K562 (cell line): ENCODE results near the gene LST1. TPM values are rescaled to one million over a fixed set of nuclear protein-coding genes. Genes with fewer than 3 reads are reported as not detected.

Experiments
- ARNT ChIP-seq, 2 experiments: fragments of 450-650 bp; IDR thresholded peaks; 2 replicates each; pipeline ENCODE4 v1.6.1; 2016; ENCODE audit warnings: mild to moderate bottlenecking in 1 of 2
- CTCF ChIP-seq, 3 experiments: IDR thresholded peaks in 2 of 3; conservative IDR thresholded peaks in 1 of 3; 2 replicates each; pipeline ENCODE4 v1.5.1; 2011 to 2012; ENCODE audit warnings: low read length in 3 of 3, mild to moderate bottlenecking in 3 of 3, control low read depth in 2 of 3, improper control_type of control experiment in 1 of 3, inconsistent platforms in 1 of 3, low read depth in 1 of 3, mixed read lengths in 1 of 3, moderate library complexity in 1 of 3; ENCODE audit not compliant: insufficient read depth in 2 of 3
- MCM5 ChIP-seq: fragments of 450-650 bp; IDR thresholded peaks from 2 replicates; pipeline ENCODE4 v1.6.1; 2016; ENCODE audit warnings: low read depth
- MTA3 ChIP-seq: fragments of 450-650 bp; formaldehyde crosslinking; IDR thresholded peaks from 2 replicates; pipeline ENCODE4 v1.6.1; 2017; ENCODE audit warnings: mild to moderate bottlenecking, borderline replicate concordance
- PATZ1 ChIP-seq: fragments of 250-450 bp; sonication (Bioruptor Pico); IDR thresholded peaks from 2 replicates; pipeline ENCODE4 v1.5.0; 2020; ENCODE audit warnings: mild to moderate bottlenecking, borderline replicate concordance
- PREB ChIP-seq: sonication (generic); formaldehyde crosslinking; IDR thresholded peaks from 2 replicates; pipeline ENCODE4 v1.8.1; 2023; ENCODE audit warnings: mild to moderate bottlenecking, missing genetic modification reagents
- ZBTB2 ChIP-seq: fragments of 450-650 bp; IDR thresholded peaks from 2 replicates; pipeline ENCODE4 v1.6.1; 2016; ENCODE audit warnings: antibody characterized with exemption
- ZNF318 ChIP-seq, 2 experiments: fragments of 450-650 bp; IDR thresholded peaks; 2 replicates each; pipeline ENCODE4 v1.6.1; 2016; ENCODE audit warnings: mild to moderate bottlenecking in 2 of 2, borderline replicate concordance in 1 of 2, low read depth in 1 of 2, moderate library complexity in 1 of 2
- ZNF408 ChIP-seq: fragments of 250-450 bp; sonication (Bioruptor Pico); IDR thresholded peaks from 2 replicates; pipeline ENCODE4 v1.4.0; 2020; ENCODE audit warnings: low read depth, mild to moderate bottlenecking, moderate library complexity
- ZNF436 ChIP-seq: fragments of 250-450, 450-650 bp; sonication (Bioruptor Pico); formaldehyde crosslinking; IDR thresholded peaks from 2 replicates; pipeline ENCODE4 v1.7.0; 2020; ENCODE audit warnings: mild to moderate bottlenecking
- polyA plus RNA-seq, 8 experiments: library from polyadenylated mRNA; depleted of rRNA in 4 of 8; stranded (reverse) in 5 of 8; unstranded in 3 of 8; fragments of >200 nt; fragmentation: Nextera tagmentation in 2 of 8; fragmentation: Illumina TruSeq in 1 of 8; extraction: Ambion mirVana in 2 of 8; extraction: Trizol in 1 of 8; gene quantifications; 2 replicates each; pipeline versions ENCODE4 v1.2.1 to v1.2.3, GENCODE V29; 2011 to 2014; ENCODE audit warnings: inconsistent platforms in 1 of 8, missing spikeins in 1 of 8
- total RNA-seq, 7 experiments: library from RNA; depleted of rRNA in 6 of 7; stranded (reverse); fragments of >200 nt in 6 of 7; fragmentation: Illumina TruSeq in 2 of 7; extraction: Trizol in 2 of 7; gene quantifications; 2 replicates each; pipeline versions ENCODE4 v1.2.1 to v1.2.3, GENCODE V29; 2011 to 2021; ENCODE audit warnings: low replicate concordance in 1 of 7

The LST1 gene
- total and polyA plus RNA-seq, 9 of the 15 experiments (the other 6 are each of a cell fraction or from before 2014, with no cell fraction given) = 0.82 to 7.8 (median 1.7) TPM

GRCh38 chr6:31585491-31585890 lies 586 bp upstream of the LST1 start (continued):
- no peak for TF ChIP-seq PREB (CRISPR knock-in tag)
- TF ChIP-seq ZNF408 (CRISPR knock-in tag) = no peak
- TF ChIP-seq ZNF436 = peak; percentile 93
- no peak for TF ChIP-seq ZBTB2
- no peak; the same call in 1 of the 2 replicates for TF ChIP-seq MTA3
- TF ChIP-seq PATZ1 = no peak
- no peak for TF ChIP-seq MCM5
- TF ChIP-seq ZNF318 (IDR thresholded peaks at IDR 0.05; ENCODE audit: borderline replicate concordance in 1 of 2, low read depth in 1 of 2) = no peak
- peak; percentile 64 to 81 (median 74) for TF ChIP-seq CTCF (IDR thresholded peaks at IDR 0.05 in 2 of 3, conservative IDR thresholded peaks at IDR 0.05 in 1 of 3; ENCODE audit: insufficient read depth in 2 of 3, low read depth in 1 of 3, low read length in 3 of 3)
- 0 out of 4 replicates have a peak, but pooled peaks have one; percentile 17 to 21 for TF ChIP-seq ARNT (IDR thresholded peaks at IDR 0.05)
